Retinal pigment epithelial cell (primary cell): Measurements from ENCODE around the gene PRKN.

Source experiments
- DNase-seq: peaks from one replicate; pipeline ENCODE4 v3.0.0-alpha.2; 2010; ENCODE audit warnings: low read depth
- H3K4me3 ChIP-seq: 2 replicates; pipeline ENCODE4 v1.5.1; 2011; ENCODE audit warnings: mild to moderate bottlenecking, low read length, control low read depth, moderate library complexity
- TF ChIP-seq, protein P1 (sequence below): conservative IDR thresholded peaks from 2 replicates; pipeline ENCODE4 v1.5.1; 2011; ENCODE audit warnings: low read depth, low read length, control low read depth, inconsistent platforms

PRKN gene

DNA sequence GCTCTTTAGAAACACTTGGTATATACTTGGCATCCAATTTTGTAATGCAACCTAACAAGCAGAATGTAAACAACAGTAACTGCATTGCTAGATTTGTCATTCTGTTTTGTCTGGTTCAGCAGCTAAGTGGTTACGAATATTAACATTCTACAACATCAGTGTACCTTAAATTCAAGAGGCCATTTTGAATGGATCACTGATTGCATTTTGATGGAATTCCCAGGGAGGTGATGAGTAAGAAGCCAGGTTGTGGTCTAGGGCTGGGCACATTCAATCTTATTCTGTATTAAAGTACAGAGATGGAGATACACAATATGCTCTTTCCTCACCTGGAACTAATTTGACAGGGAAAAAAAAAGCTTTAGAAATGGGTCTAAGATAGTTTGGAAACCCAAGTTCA, 483.5 kb downstream of the PRKN start:
- no peak for DNase-seq
- TF ChIP-seq, protein P1, sequence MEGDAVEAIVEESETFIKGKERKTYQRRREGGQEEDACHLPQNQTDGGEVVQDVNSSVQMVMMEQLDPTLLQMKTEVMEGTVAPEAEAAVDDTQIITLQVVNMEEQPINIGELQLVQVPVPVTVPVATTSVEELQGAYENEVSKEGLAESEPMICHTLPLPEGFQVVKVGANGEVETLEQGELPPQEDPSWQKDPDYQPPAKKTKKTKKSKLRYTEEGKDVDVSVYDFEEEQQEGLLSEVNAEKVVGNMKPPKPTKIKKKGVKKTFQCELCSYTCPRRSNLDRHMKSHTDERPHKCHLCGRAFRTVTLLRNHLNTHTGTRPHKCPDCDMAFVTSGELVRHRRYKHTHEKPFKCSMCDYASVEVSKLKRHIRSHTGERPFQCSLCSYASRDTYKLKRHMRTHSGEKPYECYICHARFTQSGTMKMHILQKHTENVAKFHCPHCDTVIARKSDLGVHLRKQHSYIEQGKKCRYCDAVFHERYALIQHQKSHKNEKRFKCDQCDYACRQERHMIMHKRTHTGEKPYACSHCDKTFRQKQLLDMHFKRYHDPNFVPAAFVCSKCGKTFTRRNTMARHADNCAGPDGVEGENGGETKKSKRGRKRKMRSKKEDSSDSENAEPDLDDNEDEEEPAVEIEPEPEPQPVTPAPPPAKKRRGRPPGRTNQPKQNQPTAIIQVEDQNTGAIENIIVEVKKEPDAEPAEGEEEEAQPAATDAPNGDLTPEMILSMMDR: no peak
- H3K4me3 ChIP-seq: no peak overlapping the region

DNA sequence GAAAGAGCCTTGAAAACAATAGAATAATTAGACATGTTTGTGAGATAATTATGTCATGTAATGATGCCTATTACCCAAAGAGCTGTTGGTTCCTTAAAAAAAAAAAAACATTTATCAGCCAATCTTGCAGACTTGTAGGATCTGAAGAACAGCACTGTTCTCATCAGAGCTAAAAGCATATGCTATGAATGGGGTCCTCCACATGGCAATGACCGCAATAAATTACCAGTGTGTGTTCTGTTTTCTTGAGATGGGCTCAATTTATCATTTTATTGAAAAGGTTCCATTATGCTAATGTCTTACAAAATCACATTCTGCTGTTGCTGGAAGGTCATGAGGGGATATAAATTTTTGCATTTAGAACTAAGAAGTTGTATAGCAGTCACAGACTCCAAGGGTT, 484.7 kb downstream of the PRKN start:
- no peak for DNase-seq
- TF ChIP-seq, protein P1: no peak
- no peak overlapping the region for H3K4me3 ChIP-seq

DNA sequence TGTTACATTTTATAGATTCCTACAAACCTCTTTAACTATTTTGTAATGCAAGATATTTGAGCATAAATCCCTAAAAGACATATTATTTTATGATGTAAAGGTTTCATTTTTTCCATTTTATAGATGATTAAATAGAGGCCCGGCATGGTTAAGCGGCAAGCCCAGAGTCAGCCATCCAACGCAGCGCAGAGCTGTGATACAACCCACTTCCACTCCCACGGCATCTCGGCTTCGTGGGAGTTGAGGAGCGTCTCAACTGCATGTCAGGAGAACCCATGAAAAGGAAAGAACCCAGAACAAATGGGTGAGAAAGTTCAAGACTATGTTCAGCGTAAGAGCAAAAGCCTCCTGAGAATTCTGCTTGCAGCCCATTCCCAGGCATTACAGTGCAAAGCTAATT, 488.2 kb downstream of the PRKN start:
- DNase-seq: no peak
- TF ChIP-seq, protein P1: no peak
- H3K4me3 ChIP-seq: no peak overlapping the region

DNA sequence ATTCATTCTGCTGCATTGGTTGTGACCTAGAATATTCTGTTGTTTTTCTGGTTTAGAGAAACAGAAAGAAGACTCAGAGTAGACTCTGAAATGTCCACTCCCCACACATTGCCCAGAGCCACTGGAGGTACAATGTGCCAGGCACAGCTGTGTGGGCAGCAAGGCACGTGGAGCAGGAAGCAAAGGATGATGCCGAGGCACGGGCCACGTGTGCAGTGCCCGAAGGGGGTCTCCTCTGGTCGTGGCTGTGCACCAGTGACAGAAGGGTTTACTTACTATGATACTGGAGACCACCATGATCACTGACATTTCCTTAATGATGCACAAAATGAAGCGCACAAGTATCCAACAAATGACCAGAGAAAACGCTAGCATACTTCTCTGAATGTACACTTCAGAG, 488.9 kb downstream of the PRKN start:
- DNase-seq: no peak
- H3K4me3 ChIP-seq: no peak overlapping the region
- TF ChIP-seq, protein P1: no peak

DNA sequence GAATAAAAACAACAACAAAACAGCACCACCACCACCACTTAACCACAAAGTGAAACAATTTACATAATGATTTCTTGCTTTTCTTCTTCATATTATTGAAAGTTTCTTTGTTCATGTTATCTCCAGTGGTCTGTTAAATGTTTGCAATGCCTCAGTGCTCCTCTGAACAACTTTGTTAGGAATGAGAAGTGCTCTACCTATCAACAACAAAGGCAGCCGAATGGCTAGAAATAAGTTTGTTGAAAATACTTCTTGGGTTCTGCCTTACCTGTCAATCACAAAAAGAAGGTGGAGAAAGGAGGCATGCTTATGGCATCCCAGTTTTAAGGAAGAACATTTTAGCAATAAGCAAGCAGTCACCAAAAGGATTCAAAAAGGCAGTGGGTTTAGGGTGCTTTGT, 490.2 kb downstream of the PRKN start:
- DNase-seq: no peak
- H3K4me3 ChIP-seq: no peak overlapping the region
- TF ChIP-seq, protein P1: no peak

DNA sequence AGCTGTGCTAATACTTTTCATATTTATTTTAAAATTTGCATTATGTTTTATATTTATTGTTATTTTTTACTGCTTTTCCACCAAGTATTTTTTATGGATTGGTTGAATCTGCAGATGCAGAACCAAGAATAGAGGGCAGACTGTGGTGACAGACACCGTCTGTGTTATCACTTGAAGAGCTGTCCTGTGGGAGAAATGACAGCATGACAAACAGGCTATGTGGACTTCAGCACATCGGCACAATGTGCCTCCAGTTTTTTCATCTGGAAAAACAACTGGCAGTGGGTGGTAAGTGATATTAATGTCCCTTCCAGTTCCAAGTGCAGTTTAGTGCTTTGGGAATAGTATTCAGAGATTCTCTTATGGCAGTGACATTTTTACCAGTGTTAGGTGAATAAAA, 492.9 kb downstream of the PRKN start:
- TF ChIP-seq, protein P1: no peak
- H3K4me3 ChIP-seq: no peak overlapping the region

DNA sequence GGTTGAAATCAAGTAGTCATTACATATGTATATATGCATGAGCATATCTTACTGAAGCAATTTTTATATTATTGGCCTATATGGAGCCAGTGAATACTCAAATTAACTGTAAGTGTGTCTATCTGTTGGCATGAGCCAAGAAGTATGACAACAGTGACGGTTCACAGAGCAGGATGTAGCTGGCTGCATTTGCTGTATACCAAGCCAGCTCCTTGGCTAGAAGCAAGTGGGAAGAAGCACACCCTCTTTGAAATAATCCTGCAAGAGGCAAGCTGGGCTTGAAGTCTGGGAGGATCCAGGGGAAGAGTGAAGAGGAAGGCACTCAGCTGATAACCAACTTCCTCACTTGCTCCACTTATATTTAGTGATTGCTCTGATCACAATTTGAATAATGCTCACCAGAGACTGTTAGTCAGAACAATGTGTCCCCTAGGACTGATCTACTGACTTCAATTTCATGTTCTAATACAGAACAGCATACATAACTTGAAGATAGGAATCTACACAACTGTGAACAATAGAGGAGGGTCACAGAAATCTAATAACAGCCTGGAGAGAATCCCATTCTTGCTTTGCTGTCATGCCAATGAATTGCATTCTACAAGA, 497.3 kb downstream of the PRKN start:
- TF ChIP-seq, protein P1: no peak
- DNase-seq: no peak

More for the DNA sequence above, 492.9 kb downstream of the PRKN start:
- DNase-seq: no peak

More for the DNA sequence above, 497.3 kb downstream of the PRKN start:
- no peak overlapping the region for H3K4me3 ChIP-seq
